ENCODE measurements around the gene ZNF324. TPM values are rescaled to one million over a fixed set of nuclear protein-coding genes. Genes with fewer than 3 reads are reported as not detected.

ZNF324 gene
- total RNA-seq (1 to 10 TPM; 7.1 to 9.5 TPM), polyA plus RNA-seq (ENCODE audit: insufficient read length in 6 of 6) (10 to 100 TPM in 1 of 6 donors, 1 to 10 TPM in 5; 8.1 to 10.1 (median 8.6) TPM)
- long read RNA-seq, donor 1, partial matches to known transcripts, result 0 of 2 reads
- long read RNA-seq, donor 1, other reads (novel, unspliced or antisense), result 0 of 2 reads
- long read RNA-seq, donor 2, partial matches to known transcripts, result 0 of 4 reads
- long read RNA-seq, donor 2, other reads (novel, unspliced or antisense), result 0 of 4 reads
- long read RNA-seq, donor 3, partial matches to known transcripts, result 0 of 1 reads
- long read RNA-seq, donor 3, other reads (novel, unspliced or antisense), result 0 of 1 reads
- long read RNA-seq, donor 4, partial matches to known transcripts, result 0 of 2 reads
- long read RNA-seq, donor 4, other reads (novel, unspliced or antisense), result 1 of 2 reads
- long read RNA-seq, donor 5, partial matches to known transcripts, result 0 of 2 reads
- long read RNA-seq, donor 5, other reads (novel, unspliced or antisense), result 0 of 2 reads
- long read RNA-seq, donor 6, partial matches to known transcripts, result 0 of 2 reads
- long read RNA-seq, donor 6, other reads (novel, unspliced or antisense), result 0 of 2 reads
- long read RNA-seq, donor 7, partial matches to known transcripts, result 0 of 3 reads
- long read RNA-seq, donor 7, other reads (novel, unspliced or antisense), result 0 of 3 reads
- long read RNA-seq, donor 8, partial matches to known transcripts, result 0 of 1 reads
- long read RNA-seq, donor 8, other reads (novel, unspliced or antisense), result 0 of 1 reads
- long read RNA-seq, donor 9, result 0 reads
- long read RNA-seq, donor 10, partial matches to known transcripts, result 1 of 3 reads
- long read RNA-seq, donor 10, other reads (novel, unspliced or antisense), result 1 of 3 reads
- long read RNA-seq, donor 11, result 0 reads
- long read RNA-seq, donor 12, transcript ZNF324-201 (4 exons, 3,000 nt), result major isoform, 5 of 5 reads
- long read RNA-seq, donor 12, partial matches to known transcripts, result 0 of 5 reads
- long read RNA-seq, donor 12, other reads (novel, unspliced or antisense), result 0 of 5 reads

DNA sequence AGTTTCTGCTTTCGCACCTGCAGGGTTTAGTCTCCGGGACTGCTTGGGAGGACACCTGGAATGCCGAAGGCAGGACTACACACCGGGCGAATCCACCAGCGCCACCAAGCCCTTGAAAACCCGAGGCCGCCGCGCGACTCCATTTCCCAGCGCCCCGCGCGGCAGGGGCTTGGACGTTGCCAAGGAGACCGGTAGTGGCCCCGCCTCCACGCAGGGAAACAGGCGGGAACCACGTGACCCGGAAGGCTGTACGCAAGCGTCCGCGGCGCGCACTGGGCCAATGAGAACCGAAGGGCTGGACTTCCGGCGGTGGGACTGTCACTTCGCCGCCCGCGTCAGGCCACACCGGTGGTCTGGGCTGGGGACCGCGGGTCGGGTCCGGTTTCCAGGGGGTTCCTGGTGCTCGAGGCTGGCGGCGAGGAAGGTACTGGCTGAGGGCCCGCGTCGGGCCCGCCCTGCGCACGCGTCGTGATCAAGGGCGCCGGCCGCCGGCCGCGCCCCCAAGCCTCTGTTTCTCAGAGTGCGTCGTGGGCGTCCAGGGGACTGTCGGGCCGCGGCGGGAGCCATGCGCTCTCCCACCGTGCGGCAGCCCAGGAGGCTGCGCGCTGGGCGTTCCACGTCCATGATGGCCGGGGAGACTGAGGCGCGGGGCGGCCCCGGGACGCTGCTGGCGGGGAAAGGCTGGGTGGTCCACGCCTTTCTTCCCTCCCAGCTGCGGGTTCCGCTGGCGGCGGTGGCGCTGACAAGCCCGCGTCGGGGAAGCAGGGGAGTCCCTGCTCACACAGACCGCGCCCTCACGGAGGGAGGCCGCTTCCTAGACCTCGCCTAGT lies at the start of gene ZNF324:
ZNF324 (plus strand) TSS at position 321 of the 830 bp plus-strand sequence. CDS start 2,106 bp downstream, outside the sequence.
- H3K36me3 ChIP-seq, result peaks cover 0 to 28% of the 10 kb centered on the region in 2 donors
- TF ChIP-seq, protein P1, sequence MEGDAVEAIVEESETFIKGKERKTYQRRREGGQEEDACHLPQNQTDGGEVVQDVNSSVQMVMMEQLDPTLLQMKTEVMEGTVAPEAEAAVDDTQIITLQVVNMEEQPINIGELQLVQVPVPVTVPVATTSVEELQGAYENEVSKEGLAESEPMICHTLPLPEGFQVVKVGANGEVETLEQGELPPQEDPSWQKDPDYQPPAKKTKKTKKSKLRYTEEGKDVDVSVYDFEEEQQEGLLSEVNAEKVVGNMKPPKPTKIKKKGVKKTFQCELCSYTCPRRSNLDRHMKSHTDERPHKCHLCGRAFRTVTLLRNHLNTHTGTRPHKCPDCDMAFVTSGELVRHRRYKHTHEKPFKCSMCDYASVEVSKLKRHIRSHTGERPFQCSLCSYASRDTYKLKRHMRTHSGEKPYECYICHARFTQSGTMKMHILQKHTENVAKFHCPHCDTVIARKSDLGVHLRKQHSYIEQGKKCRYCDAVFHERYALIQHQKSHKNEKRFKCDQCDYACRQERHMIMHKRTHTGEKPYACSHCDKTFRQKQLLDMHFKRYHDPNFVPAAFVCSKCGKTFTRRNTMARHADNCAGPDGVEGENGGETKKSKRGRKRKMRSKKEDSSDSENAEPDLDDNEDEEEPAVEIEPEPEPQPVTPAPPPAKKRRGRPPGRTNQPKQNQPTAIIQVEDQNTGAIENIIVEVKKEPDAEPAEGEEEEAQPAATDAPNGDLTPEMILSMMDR (IDR thresholded peaks at IDR 0.05), result no peak
- peak within 1 kb of the TSS; percentile 19 to 82 for H3K27ac ChIP-seq
- no peaks in the 10 kb centered on the region for H3K9me3 ChIP-seq
- no peaks in the 10 kb centered on the region for H3K27me3 ChIP-seq
- peaks cover 6 to 16% of the 10 kb centered on the region in 2 donors for H3K4me1 ChIP-seq
- DNase-seq (peak; percentile 95 to 99 (median 98)), ATAC-seq (peak; percentile 99)
- intact Hi-C loops (cut with DNase I), result no loop called here
- H3K4me3 ChIP-seq, result peak within 1 kb of the TSS; percentile 97 to 99

DNA sequence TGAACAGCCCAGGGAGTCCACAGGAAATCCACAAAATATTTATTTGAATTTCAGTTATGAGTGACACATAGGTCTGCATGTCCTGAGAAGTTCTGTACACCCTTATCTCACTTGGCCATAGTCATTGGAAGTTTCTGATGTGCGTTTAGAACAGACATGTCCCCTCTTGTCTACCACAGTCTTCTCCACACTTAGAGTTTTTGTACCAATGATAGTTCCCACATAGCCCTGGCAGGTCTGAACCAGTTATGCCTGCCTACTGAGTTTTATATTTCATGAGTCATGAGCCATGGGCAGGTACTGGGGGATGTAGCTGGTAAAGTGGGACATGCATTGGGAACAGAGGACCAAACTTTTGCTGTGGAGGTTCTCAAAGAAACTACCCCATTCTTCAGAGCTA lies 38.3 kb upstream of the ZNF324 start:
- Histone ChIP-seq H3K36me3 (peaks cover 0 to 38% of the 10 kb centered on the region in 2 donors), H3K27ac (no peak overlapping the region), H3K9me3 (peaks cover 7 to 84% of the 10 kb centered on the region in 2 donors), H3K27me3 (no peaks in the 10 kb centered on the region), H3K4me3 (no peak overlapping the region), H3K4me1 (no peaks in the 10 kb centered on the region)
- no peak for DNase-seq
- intact Hi-C loops (cut with DNase I), result no loop called here
- TF ChIP-seq, protein P1 (IDR thresholded peaks at IDR 0.05), result no peak
- no peak for ATAC-seq

DNA sequence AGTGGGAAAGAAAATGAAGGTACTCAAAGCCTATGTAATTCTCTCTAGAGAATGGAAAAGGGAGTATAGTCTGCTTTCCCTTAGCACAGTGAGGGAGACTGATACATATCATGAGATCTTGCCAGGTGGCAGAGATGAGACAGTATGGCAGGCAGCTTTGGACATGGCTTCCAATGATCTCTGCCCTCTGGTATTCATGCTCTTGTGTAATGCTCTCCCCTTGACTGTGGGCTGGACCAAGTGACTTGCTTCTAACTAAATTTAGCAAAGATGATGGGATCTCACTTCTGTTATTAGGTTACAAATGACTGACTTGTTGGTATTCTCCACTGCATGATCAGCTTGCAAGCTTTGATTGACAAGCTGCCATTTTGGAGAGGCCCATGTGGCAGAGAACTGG lies 37.1 kb upstream of the ZNF324 start:
- H3K4me3 ChIP-seq, result no peak overlapping the region
- H3K9me3 ChIP-seq, result peaks cover 16 to 94% of the 10 kb centered on the region in 2 donors
- intact Hi-C loops (cut with DNase I), result no loop called here
- H3K4me1 ChIP-seq, result no peaks in the 10 kb centered on the region
- no peaks in the 10 kb centered on the region for H3K27me3 ChIP-seq
- no peak overlapping the region for H3K27ac ChIP-seq
- DNase-seq, result no peak
- no peak for ATAC-seq
- peaks cover 0 to 49% of the 10 kb centered on the region in 2 donors for H3K36me3 ChIP-seq
- TF ChIP-seq, protein P1 (IDR thresholded peaks at IDR 0.05), result no peak

DNA sequence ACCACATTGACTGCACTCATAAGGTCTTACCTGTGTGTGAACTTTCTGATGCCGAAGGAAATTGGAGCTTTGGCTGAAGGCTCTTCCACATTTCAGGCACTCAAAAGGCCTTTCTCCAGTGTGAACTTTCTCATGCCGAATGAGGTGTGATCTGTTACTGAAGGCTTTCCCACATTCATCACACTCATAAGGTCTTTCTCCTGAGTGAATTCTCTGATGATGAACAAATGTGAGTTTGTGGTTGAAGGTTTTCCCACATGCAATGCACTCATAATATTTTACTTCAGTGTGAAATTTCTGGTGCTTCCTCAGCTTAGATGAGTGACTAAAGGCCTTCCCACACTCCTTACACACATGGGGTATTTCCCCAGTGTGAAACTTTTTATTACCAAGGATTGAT lies 32.7 kb upstream of the ZNF324 start:
- intact Hi-C loops (cut with DNase I), result no loop called here
- DNase-seq (no peak), ATAC-seq (no peak)
- no peak overlapping the region for H3K27ac ChIP-seq
- peaks cover 3 to 85% of the 10 kb centered on the region in 2 donors for H3K36me3 ChIP-seq
- no peaks in the 10 kb centered on the region for H3K27me3 ChIP-seq
- TF ChIP-seq, protein P1 (IDR thresholded peaks at IDR 0.05), result no peak
- peaks cover under 1 to 5% of the 10 kb centered on the region in 2 donors for H3K4me1 ChIP-seq
- peaks cover 20 to 100% of the 10 kb centered on the region in 2 donors for H3K9me3 ChIP-seq
- H3K4me3 ChIP-seq, result no peak overlapping the region

Data from left lung (tissue), 14 donors.